ENCODE measurements around the gene KIAA1614. TPM values are rescaled to one million over a fixed set of nuclear protein-coding genes. Genes with fewer than 3 reads are reported as not detected.

KIAA1614 gene
- total RNA-seq, 1 donor from 2014 or later = 8.2 TPM

DNA sequence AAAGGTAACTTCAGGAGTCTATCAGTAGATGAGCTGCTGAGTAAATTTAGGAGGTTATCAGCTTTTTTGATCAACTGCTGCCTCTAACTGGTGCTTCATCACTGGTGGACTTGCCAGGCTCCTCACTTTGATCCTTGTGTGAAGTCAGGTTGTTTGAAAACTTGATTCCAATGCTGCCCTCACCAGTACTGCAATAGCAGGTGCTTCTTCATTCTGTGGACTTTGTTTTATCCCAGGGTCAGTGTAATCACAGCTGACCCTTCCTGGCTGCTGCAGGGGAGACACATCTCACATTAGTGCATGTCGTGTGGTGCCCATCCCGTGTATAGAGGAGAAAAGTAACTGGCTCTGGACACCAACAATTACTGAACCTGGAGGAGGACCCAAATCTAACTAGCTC is 20.0 kb upstream of the KIAA1614 start:
- no peak for DNase-seq (ENCODE audit: low spot score)
- no peak overlapping the region for H3K27ac Mint-ChIP-seq (ENCODE audit: unreplicated experiment)
- H3K27me3 Mint-ChIP-seq (ENCODE audit: low read depth) = no peaks in the 10 kb centered on the region
- TF ChIP-seq CTCF (IDR thresholded peaks at IDR 0.05) = no peak
- H3K9me3 Mint-ChIP-seq (ENCODE audit: low read depth) = no peaks in the 10 kb centered on the region
- H3K4me3 Mint-ChIP-seq (ENCODE audit: unreplicated experiment) = no peak overlapping the region
- peaks cover 3% of the 10 kb centered on the region for H3K36me3 Mint-ChIP-seq (ENCODE audit: low read depth)
- H3K4me1 Mint-ChIP-seq (ENCODE audit: low read depth) = no peaks in the 10 kb centered on the region

DNA sequence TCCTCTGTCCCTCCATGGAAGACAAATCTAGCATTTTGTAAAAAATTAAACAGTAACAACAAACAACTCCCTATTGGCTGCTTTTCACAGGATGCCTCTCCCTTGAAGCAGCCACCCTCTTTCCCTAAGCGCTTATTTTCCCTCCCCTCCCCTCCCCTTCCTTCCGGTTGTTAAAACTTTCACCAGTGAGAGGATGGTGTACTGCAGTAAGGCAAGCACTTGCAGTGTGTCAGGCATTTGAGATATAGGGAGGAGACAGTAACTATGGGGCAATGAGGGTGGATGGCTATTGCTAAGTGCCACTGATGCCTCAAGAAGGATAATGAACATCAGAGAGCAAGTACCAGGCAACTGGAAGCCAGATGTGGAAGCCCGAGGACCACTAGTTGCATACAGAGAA is 19.1 kb upstream of the KIAA1614 start:
- Mint-ChIP-seq H3K4me1 (ENCODE audit: low read depth) (peaks cover 3% of the 10 kb centered on the region), H3K9me3 (ENCODE audit: low read depth) (no peaks in the 10 kb centered on the region), H3K27ac (ENCODE audit: unreplicated experiment) (no peak overlapping the region), H3K27me3 (ENCODE audit: low read depth) (no peaks in the 10 kb centered on the region), H3K4me3 (ENCODE audit: unreplicated experiment) (no peak overlapping the region), H3K36me3 (ENCODE audit: low read depth) (peaks cover 1% of the 10 kb centered on the region)
- no peak for DNase-seq (ENCODE audit: low spot score)
- TF ChIP-seq CTCF (IDR thresholded peaks at IDR 0.05) = no peak

- peaks cover 1% of the 10 kb centered on the region for H3K36me3 Mint-ChIP-seq (ENCODE audit: low read depth)
- no peak for TF ChIP-seq CTCF (IDR thresholded peaks at IDR 0.05)
- H3K9me3 Mint-ChIP-seq (ENCODE audit: low read depth) = no peaks in the 10 kb centered on the region
- DNase-seq (ENCODE audit: low spot score) = no peak
- H3K27ac Mint-ChIP-seq (ENCODE audit: unreplicated experiment) = no peak overlapping the region
- peaks cover 4% of the 10 kb centered on the region for H3K4me1 Mint-ChIP-seq (ENCODE audit: low read depth)
- no peaks in the 10 kb centered on the region for H3K27me3 Mint-ChIP-seq (ENCODE audit: low read depth)
- no peak overlapping the region for H3K4me3 Mint-ChIP-seq (ENCODE audit: unreplicated experiment)
Observed at GRCh38 chr1:180896161-180896560, 16.5 kb upstream of the KIAA1614 start.

DNA sequence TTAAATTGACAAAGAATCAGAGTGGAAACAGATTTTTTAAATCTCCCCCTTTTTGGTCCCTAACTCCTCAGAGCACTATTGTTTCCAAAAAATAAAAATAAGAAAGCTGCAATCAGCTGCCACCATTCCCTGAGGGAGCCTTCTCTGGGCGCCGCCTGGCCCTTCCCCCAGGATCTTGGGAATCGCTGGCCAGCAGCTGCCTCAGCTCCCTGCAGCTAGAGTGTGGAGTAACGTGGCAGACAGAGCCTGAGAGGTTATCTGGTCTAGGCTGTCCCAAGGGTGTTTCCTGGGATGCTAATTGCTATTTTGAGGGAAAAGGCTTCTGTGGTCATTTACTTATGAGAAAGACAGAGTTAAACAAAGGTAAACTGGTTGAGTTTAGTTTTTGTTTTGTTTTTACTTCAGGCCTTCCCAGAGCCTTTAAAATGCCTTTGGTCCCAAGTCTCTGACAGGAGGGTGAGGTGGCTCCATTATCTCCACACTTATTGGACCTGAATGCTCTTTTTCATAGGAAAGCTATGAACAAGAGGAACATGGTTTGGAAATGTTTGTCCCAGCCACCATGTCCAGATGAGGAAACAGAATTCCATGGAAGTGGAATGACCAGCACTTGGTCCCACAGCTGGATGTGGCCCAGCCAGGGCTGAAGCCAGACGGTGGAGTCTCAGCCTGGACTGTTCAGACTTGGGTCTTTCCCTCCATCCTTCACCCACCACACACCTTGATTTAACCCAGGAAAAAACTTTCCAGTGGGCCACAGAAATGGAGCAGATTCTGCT is 14.1 kb upstream of the KIAA1614 start:
- no peaks in the 10 kb centered on the region for H3K36me3 Mint-ChIP-seq (ENCODE audit: low read depth)
- no peak for DNase-seq (ENCODE audit: low spot score)
- no peaks in the 10 kb centered on the region for H3K9me3 Mint-ChIP-seq (ENCODE audit: low read depth)
- no peak overlapping the region for H3K4me3 Mint-ChIP-seq (ENCODE audit: unreplicated experiment)
- no peak overlapping the region for H3K27ac Mint-ChIP-seq (ENCODE audit: unreplicated experiment)
- H3K27me3 Mint-ChIP-seq (ENCODE audit: low read depth) = no peaks in the 10 kb centered on the region
- no peak for TF ChIP-seq CTCF (IDR thresholded peaks at IDR 0.05)
- H3K4me1 Mint-ChIP-seq (ENCODE audit: low read depth) = peaks cover 4% of the 10 kb centered on the region

DNA sequence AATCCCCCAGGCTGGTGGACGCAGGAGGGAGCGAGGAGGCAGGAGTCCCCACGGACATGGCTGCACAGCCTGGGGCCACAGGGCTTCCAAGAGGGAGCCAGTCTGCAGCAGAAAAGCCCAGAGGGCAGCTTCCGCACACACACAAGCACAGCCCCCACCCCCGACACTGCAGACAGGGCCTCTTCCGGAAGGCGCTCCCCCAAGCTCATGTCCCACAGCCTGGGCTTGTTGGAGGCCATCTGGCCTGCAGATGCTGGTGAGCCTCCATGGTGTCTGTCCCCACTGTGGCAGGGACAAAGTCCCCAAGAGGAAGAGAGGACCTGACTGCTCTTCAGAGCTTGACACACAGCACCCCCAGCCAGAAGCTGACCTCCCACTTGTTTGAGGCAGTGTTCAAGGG is 13.4 kb upstream of the KIAA1614 start:
- no peak overlapping the region for H3K27ac Mint-ChIP-seq (ENCODE audit: unreplicated experiment)

More for the DNA sequence above, 13.4 kb upstream of the KIAA1614 start:
- no peaks in the 10 kb centered on the region for H3K9me3 Mint-ChIP-seq (ENCODE audit: low read depth)
- DNase-seq (ENCODE audit: low spot score) = no peak
- no peak overlapping the region for H3K4me3 Mint-ChIP-seq (ENCODE audit: unreplicated experiment)
- H3K36me3 Mint-ChIP-seq (ENCODE audit: low read depth) = no peaks in the 10 kb centered on the region
- no peaks in the 10 kb centered on the region for H3K27me3 Mint-ChIP-seq (ENCODE audit: low read depth)
- TF ChIP-seq CTCF (IDR thresholded peaks at IDR 0.05) = no peak
- peaks cover 4% of the 10 kb centered on the region for H3K4me1 Mint-ChIP-seq (ENCODE audit: low read depth)
